PC-3 (cell line): ENCODE results near the gene TRMT112. TPM values are rescaled to one million over a fixed set of nuclear protein-coding genes. Genes with fewer than 3 reads are reported as not detected.

ENCODE experiments used
- ATAC-seq: fragments of 200-7000 bp; cut with Tn5 transposase; 2 replicates; pipeline ENCODE4 v1.9.1; 2020; ENCODE audit warnings: mild to moderate bottlenecking, moderate library complexity
- BruUV-seq: library from RNA; stranded (reverse); fragments of 400-500 nt; replicated peaks from 2 replicates; lab custom pipeline; 2021; lab: Mats Ljungman, UMichigan
- CTCF ChIA-PET: fragments of 300-600 bp; sonication (Branson Sonifier 250); formaldehyde crosslinking; loops from one replicate; lab custom pipeline; 2022; ENCODE audit warnings: antibody characterized with exemption; lab: Charles Lee
- POLR2A ChIA-PET: fragments of 300-600 bp; sonication (Branson Sonifier 250); formaldehyde crosslinking; loops from one replicate; lab custom pipeline; 2022; ENCODE audit warnings: antibody characterized with exemption; ENCODE audit not compliant: unreplicated experiment; lab: Charles Lee
- DNase-seq: peaks from one replicate; pipeline ENCODE4 v3.0.0-alpha.2; 2015
- H2AFZ ChIP-seq: fragments of 300-600 bp; sonication (generic); 2 replicates; pipeline ENCODE4 v1.6.0; 2016; ENCODE audit warnings: antibody characterized with exemption, low read length
- H3F3A ChIP-seq: fragments of 300-600 bp; sonication (generic); one replicate; pipeline ENCODE4 v1.6.0; 2017; ENCODE audit warnings: antibody characterized with exemption, low read length, control low read depth, mild to moderate bottlenecking; ENCODE audit not compliant: unreplicated experiment
- H3K27ac ChIP-seq: fragments of 300-600 bp; sonication (generic); 2 replicates; pipeline ENCODE4 v1.5.1; 2016; ENCODE audit warnings: mild to moderate bottlenecking, low read length
- H3K27me3 ChIP-seq: fragments of 300-600 bp; sonication (generic); 2 replicates; pipeline ENCODE4 v1.6.1; 2016; ENCODE audit warnings: low read length, mixed read lengths
- H3K36me3 ChIP-seq: fragments of 300-600 bp; sonication (generic); 2 replicates; pipeline ENCODE4 v1.6.1; 2016; ENCODE audit warnings: low read depth, mixed run types, low read length, mixed read lengths
- H3K4me1 ChIP-seq: fragments of 300-600 bp; sonication (generic); 2 replicates; pipeline ENCODE4 v1.5.1; 2016; ENCODE audit warnings: low read length; ENCODE audit not compliant: insufficient read depth
- H3K4me2 ChIP-seq: fragments of 300-600 bp; sonication (generic); 2 replicates; pipeline ENCODE4 v1.6.0; 2016; ENCODE audit warnings: low read length
- H3K4me3 ChIP-seq: fragments of 300-600 bp; sonication (generic); 2 replicates; pipeline ENCODE4 v1.5.1; 2016; ENCODE audit warnings: mild to moderate bottlenecking, low read length, mixed read lengths
- H3K79me2 ChIP-seq: fragments of 300-600 bp; sonication (generic); 2 replicates; pipeline ENCODE4 v1.6.1; 2017; ENCODE audit warnings: low read length, mixed read lengths
- H3K9ac ChIP-seq: fragments of 300-600 bp; sonication (generic); 2 replicates; pipeline ENCODE4 v1.6.0; 2016; ENCODE audit warnings: mild to moderate bottlenecking, low read length
- H3K9me2 ChIP-seq: fragments of 300-600 bp; sonication (generic); replicated peaks from 2 replicates; pipeline ENCODE4 v1.6.1; 2016; ENCODE audit warnings: mixed run types, low read length, mixed read lengths
- H3K9me3 ChIP-seq: fragments of 300-600 bp; sonication (generic); 2 replicates; pipeline ENCODE4 v1.6.1; 2016; ENCODE audit warnings: low read length, mixed read lengths
- H4K20me1 ChIP-seq: fragments of 300-600 bp; sonication (generic); 2 replicates; pipeline ENCODE4 v1.6.1; 2016; ENCODE audit warnings: low read length, mixed read lengths
- EZH2 ChIP-seq: fragments of 300-600 bp; sonication (generic); IDR thresholded peaks from one replicate; pipeline ENCODE4 v1.6.1; 2017; ENCODE audit warnings: antibody characterized with exemption, mild to moderate bottlenecking, low read length; ENCODE audit not compliant: unreplicated experiment
- EZH2phosphoT487 ChIP-seq: fragments of 300-600 bp; sonication (generic); IDR thresholded peaks from 2 replicates; pipeline ENCODE4 v1.6.1; 2018; ENCODE audit warnings: mild to moderate bottlenecking, antibody characterized with exemption, low read length, borderline replicate concordance
- intact Hi-C: fragments of 100-400 bp; cut with micrococcal nuclease; formaldehyde crosslinking; loops from 2 replicates; pipeline ENCODE4 v1.9.0; 2023
- total RNA-seq: library from RNA; depleted of rRNA; stranded (reverse); fragments of >200 nt; gene quantifications from 2 replicates; pipeline ENCODE4 v1.2.3, GENCODE V29; 2014
- TF ChIP-seq, protein P1 (sequence below): fragments of 300-600 bp; sonication (generic); conservative IDR thresholded peaks from 2 replicates; pipeline ENCODE4 v1.5.1; 2017; ENCODE audit warnings: antibody characterized with exemption, low read depth, mild to moderate bottlenecking, low read length

Gene TRMT112
- total RNA-seq, 1 experiment from 2014 or later: 812 TPM

- Histone ChIP-seq H3K79me2 (peaks cover 28% of the 10 kb centered on the region), H3K36me3 (peaks cover 19% of the 10 kb centered on the region), H4K20me1 (peaks cover 11% of the 10 kb centered on the region; the same call in 1 of the 2 replicates), H3K9me2 (no peaks in the 10 kb centered on the region), H2AFZ (peak overlapping the region; percentile 69), H3K27me3 (no peaks in the 10 kb centered on the region), H3K9me3 (no peaks in the 10 kb centered on the region), H3K9ac (peak overlapping the region; percentile 85), H3K4me1 (peaks cover 36% of the 10 kb centered on the region), H3F3A (no peaks in the 10 kb centered on the region), H3K4me3 (peak overlapping the region; percentile 92), H3K4me2 (peak overlapping the region; percentile 96), H3K27ac (peak overlapping the region; percentile 40)
- intact Hi-C loops: loop anchor here (5.0 kb wide), 2 partner anchors 89 to 294 kb away; no protein-coding TSS in a partner anchor
- CTCF ChIA-PET: interaction anchor here (1.6 to 4.5 kb wide), 2 partner anchors 41 to 91 kb away, joined by 5 to 106 read pairs; partner anchors contain the start of genes PRDX5 and TRMT112
- no peak for DNase-seq
- TF ChIP-seq EZH2phosphoT487 (no peak), EZH2 (no peak)
- TF ChIP-seq, protein P1, sequence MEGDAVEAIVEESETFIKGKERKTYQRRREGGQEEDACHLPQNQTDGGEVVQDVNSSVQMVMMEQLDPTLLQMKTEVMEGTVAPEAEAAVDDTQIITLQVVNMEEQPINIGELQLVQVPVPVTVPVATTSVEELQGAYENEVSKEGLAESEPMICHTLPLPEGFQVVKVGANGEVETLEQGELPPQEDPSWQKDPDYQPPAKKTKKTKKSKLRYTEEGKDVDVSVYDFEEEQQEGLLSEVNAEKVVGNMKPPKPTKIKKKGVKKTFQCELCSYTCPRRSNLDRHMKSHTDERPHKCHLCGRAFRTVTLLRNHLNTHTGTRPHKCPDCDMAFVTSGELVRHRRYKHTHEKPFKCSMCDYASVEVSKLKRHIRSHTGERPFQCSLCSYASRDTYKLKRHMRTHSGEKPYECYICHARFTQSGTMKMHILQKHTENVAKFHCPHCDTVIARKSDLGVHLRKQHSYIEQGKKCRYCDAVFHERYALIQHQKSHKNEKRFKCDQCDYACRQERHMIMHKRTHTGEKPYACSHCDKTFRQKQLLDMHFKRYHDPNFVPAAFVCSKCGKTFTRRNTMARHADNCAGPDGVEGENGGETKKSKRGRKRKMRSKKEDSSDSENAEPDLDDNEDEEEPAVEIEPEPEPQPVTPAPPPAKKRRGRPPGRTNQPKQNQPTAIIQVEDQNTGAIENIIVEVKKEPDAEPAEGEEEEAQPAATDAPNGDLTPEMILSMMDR: no peak
- TSS peak; percentile 87 for BruUV-seq
- ATAC-seq: peak; percentile 6
- POLR2A ChIA-PET: interaction anchor here (0.5 kb wide), 1 partner anchor 87 kb away, joined by 10 read pairs; no protein-coding TSS in a partner anchor
Observed at GRCh38 chr11:64358536-64358906, 41.2 kb upstream of the TRMT112 start.

DNA sequence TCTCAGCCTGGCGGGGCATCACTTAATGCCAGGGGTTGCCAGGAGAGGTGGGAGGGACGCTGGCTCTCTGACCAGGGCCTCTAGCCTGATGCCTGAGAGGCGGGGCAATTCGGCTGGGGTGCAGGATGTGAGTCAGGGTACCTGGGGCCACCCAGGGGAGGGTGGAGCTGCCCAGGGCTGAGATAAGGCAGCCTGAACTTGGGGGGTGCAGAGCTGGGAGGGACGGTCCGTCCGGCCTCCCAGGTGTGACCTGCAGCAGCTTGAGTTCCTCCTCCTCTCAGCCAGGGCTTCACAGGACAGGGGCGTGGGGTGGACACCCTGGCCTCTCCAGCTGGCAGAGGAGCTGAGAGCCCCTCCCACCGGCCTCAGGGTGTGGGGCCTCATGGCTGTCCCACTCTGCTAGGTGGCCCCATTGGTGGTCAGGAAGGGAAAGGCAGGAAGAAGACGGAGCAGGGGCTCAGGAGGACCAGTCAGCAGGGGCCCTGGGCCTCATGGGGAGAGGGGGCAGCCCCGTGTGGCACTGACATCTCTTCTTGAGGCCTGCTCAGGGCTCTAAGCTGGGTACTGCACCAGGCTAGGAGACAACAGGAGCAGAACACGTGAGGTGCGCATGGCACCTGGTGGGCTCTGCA, 40.7 kb upstream of the TRMT112 start:
- H3K9me3 ChIP-seq: no peaks in the 10 kb centered on the region
- H3K4me2 ChIP-seq: peak overlapping the region; percentile 96
- no TSS peak for BruUV-seq
- no peaks in the 10 kb centered on the region for H3F3A ChIP-seq
- peak overlapping the region; percentile 1 for H2AFZ ChIP-seq
- H3K27ac ChIP-seq: peak overlapping the region; percentile 40
- ATAC-seq (peak; percentile 49), DNase-seq (peak; percentile 81)
- H4K20me1 ChIP-seq: peaks cover 11% of the 10 kb centered on the region; the same call in 1 of the 2 replicates
- intact Hi-C loops: loop anchor here (5.0 kb wide), 2 partner anchors 89 to 294 kb away; no protein-coding TSS in a partner anchor
- POLR2A ChIA-PET: interaction anchor here (0.5 kb wide), 1 partner anchor 87 kb away, joined by 10 read pairs; no protein-coding TSS in a partner anchor
- H3K79me2 ChIP-seq: peaks cover 28% of the 10 kb centered on the region
- no peaks in the 10 kb centered on the region for H3K9me2 ChIP-seq
- H3K36me3 ChIP-seq: peaks cover 16% of the 10 kb centered on the region
- TF ChIP-seq EZH2 (no peak), EZH2phosphoT487 (no peak)
- TF ChIP-seq, protein P1: no peak
- CTCF ChIA-PET: interaction anchor here (1.6 to 4.5 kb wide), 2 partner anchors 41 to 92 kb away, joined by 5 to 106 read pairs; partner anchors contain the start of genes PRDX5 and TRMT112
- peak overlapping the region; percentile 92; the same call in 1 of the 2 replicates for H3K4me3 ChIP-seq
- no peaks in the 10 kb centered on the region for H3K27me3 ChIP-seq
- H3K9ac ChIP-seq: peak overlapping the region; percentile 85; the same call in 1 of the 2 replicates
- H3K4me1 ChIP-seq: peaks cover 36% of the 10 kb centered on the region
